HG02938 (cell line): ENCODE data around the gene PPFIA3.
A peak's percentile ranks its signal among the peaks of the same experiment; 100 is the strongest.

ENCODE experiments used
- ATAC-seq: cut with Tn5 transposase; IDR thresholded peaks from one replicate; pipeline ENCODE4 v1.9.1; 2021; ENCODE audit warnings: mild to moderate bottlenecking, moderate library complexity; ENCODE audit not compliant: unreplicated experiment

The PPFIA3 gene

DNA sequence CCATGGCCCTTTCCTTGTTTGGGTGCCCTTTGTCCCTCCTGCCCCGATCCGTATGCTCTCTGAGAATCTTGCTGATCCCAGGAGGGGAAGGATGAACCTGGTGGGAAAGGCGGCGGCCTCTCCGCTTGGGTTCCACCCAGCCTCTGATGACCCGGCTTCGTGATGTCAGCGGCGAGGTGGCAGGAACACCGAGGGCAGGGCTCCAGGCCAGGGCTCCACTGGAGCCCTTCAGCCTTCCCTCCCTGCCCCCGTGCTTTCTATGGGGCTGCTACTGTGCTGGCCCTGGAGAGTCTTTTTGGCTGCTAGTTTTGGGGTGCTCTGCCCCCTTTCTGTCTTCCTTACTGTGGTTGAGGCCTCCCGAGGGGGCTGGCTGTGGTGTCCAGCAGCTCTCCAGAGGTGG lies 17.0 kb upstream of the PPFIA3 start:
- no peak for ATAC-seq

DNA sequence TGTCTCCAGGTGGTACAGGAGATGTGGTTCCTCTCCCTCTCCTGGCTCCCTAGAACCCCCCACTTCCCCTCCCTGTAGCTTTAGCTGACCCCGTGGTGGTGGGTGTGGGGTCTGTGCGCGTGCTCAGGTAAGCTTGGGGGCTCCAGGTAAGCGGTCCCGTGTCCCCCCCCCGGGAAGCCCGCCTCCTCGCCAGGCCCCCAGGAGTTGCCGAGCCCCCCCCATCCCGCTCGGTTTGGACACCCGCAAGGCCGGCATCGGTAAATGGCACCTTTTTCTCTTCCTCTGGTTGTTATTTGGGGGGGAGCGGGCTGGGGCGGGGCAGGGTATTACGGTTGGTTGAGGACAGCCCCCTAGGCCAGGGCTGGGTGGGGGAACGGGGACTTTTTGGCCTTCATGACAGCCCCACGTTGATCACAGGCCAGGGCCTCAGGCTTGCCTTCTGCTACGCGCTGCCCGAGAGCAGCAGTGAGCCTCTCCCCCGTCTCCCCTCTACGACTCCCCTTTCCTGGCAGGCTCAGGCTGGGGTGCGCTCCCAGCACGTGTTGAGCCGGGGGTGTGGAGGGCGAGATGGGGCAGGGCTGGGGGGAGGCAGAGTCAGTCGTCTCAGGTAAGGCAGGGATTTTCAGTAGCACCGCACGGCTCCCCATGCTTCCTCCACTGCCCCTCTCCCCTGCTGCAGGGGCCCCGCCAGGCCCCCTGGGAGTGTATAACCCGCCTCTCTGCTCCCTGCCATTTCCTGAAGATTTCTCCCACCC lies 15.8 kb upstream of the PPFIA3 start:
- ATAC-seq, result no peak

DNA sequence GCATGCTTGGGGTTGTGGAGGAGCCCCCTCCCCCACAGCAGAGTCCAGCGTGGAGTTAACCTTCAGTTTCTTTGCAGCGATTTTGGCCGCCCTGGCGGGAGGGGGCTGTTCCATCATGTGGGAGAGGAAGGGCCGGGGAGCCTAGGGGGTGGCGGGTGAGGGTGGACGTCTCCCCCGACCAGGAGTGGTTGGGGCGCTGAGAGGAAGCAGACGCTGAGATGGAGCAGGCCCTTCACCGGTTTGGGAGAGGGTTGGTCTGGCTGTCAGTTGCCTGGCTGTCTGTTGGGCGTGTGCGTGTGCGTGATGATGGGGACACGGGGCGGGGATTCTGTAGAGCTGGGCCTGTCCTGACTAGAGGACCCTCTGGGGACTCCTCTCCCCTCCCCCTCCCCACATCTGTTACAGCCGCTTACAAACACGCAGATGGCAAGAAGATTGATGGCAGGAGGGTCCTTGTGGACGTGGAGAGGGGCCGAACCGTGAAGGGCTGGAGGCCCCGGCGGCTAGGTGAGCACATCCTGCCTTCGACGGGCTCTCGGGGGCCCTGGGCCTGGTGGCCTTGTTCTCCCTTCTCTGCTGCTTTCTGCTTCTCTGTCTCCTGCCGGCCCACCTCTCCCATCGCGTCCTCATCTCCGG lies 15.0 kb upstream of the PPFIA3 start:
- ATAC-seq, result no peak

- ATAC-seq, result no peak
These were observed 12.7 kb upstream of the PPFIA3 start for GRCh38 chr19:49106648-49107135.

- no peak for ATAC-seq
These were observed 11.5 kb upstream of the PPFIA3 start for GRCh38 chr19:49107625-49108459.

DNA sequence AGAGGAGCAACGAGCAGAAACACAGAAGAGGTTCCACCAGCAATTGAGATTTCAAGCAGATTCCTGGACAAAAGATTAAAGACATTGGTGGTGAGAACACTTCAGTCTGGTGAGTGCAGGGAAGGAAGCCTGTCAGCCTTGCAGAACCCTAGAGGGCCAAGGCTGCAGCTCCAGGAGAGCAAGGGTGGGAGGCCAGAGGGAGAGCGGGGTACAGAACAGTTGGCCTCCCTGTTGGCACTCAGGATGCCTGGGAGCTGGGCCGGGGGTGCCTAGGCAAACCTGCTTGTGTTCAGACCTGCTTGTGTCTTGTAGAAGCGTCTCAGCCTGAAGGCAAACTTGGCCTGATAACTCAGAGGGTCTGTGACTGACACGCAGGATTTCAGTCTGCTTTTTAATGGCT lies 10.3 kb upstream of the PPFIA3 start:
- no peak for ATAC-seq

DNA sequence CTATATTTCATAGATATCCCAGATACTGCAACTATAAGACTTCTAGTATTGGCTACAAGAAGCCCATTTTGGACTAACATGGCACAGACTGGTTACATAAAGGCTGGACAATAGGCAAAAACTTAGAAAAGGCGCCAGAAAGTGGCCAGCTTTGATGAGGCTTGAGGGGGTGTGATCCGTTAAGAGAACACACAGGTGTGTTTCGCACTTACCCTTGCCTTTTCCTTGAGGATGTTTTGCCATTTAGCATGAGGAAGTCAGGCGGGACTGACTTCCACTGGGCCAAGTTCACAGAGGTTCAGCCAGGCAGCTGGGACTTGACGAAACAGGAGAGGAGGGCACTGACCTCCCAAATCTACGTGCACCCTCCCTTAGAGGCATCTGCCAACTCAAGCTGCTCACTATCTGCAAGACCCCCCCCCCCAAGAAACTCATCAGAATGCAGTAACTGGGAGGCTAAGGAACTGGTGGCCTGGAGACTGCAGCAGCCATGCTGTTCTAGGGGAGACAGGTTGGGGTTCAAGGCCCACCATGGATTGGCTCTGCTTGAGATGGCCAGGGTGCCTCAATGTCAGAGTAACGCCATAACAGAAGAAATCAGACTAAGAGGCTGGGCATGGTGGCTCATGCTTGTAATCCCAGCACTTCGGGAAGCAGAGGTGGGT lies 9.6 kb upstream of the PPFIA3 start:
- ATAC-seq, result no peak

- ATAC-seq, result no peak
These were observed 8.8 kb upstream of the PPFIA3 start for GRCh38 chr19:49110567-49110966.

GRCh38 chr19:49111218-49111998 lies 7.9 kb upstream of the PPFIA3 start:
- ATAC-seq, result no peak

DNA sequence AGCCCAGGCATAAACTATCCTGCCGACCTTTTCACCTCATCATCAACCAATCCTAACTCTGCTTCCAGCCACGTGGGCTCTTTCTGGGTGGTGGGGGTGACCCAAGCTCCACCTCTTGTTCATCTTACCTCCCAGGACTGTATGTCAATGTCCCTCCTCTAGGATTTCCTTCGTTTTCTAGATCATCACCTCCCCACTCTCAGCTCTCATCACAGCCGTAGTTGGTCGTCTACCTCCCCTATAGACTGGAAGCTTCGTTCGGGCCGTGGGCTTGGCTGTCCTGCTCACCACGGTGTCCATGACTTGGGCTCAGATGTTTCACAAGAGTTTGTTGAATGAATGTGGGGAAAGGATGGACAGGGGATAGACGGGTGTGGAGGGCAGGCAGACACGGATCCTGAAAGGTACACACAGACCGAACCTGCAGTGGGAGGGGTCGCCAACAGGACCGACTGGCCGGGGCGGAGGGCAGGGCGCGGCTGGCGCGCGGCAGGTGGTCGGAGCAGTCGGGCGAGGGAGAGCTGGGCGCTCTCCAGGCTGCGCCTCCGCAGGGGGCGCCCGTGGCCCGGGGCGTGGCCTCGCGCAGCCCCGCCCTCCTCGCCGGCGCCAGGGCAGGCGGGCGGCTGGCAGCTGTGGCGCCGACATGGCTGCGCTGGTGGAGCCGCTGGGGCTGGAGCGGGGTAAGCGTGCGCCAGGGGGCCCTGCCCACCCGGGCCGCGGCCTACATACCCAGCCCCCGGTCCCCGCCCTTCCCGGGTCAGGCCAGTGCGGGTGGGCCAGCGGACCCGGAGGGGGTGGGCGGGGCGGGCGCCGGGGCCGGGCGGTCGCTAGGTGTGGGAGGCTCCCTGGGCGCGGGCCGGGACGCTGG lies 5.3 kb upstream of the PPFIA3 start, which contains the start of gene LIN7B:
TSS of gene LIN7B (plus strand) at position 609 of the 868 bp plus-strand sequence. CDS start at position 644, 35 bp downstream.
- ATAC-seq, result no peak

GRCh38 chr19:49114630-49115363 lies 4.5 kb upstream of the PPFIA3 start:
- no peak for ATAC-seq

- no peak for ATAC-seq
These were observed 2.8 kb upstream of the PPFIA3 start for GRCh38 chr19:49116544-49116943.

GRCh38 chr19:49117677-49118564 lies 1.4 kb upstream of the PPFIA3 start:
- ATAC-seq, result no peak

- peak; percentile 72 for ATAC-seq
These were observed 556 bp upstream of the PPFIA3 start, which contains the start of gene C19orf73 for GRCh38 chr19:49118565-49119410. TSS of gene C19orf73 (minus strand) at chr19:49119143. CDS start at chr19:49119022, 121 bp downstream.

- no peak for ATAC-seq
These were observed 960 bp downstream of the PPFIA3 start for GRCh38 chr19:49120325-49120683.

- ATAC-seq, result no peak
These were observed 1.5 kb downstream of the PPFIA3 start for GRCh38 chr19:49120868-49121267.
